GM12892 (cell line): ENCODE measurements around the gene CCDC167.

Experiments
- POLR2A ChIP-seq: IDR thresholded peaks from 2 replicates; pipeline ENCODE4 v1.6.1; 2011; ENCODE audit warnings: low read depth, low read length, control low read depth
- POLR2AphosphoS5 ChIP-seq: IDR thresholded peaks from 2 replicates; pipeline ENCODE4 v1.6.1; 2011; ENCODE audit warnings: low read depth, low read length, control low read depth
- TAF1 ChIP-seq: IDR thresholded peaks from 2 replicates; pipeline ENCODE4 v1.6.1; 2011; ENCODE audit warnings: low read depth, mild to moderate bottlenecking, control low read depth, low read length, borderline replicate concordance

GRCh38 chr6:37503309-37503965, 3.7 kb upstream of the CCDC167 start:
- TF ChIP-seq POLR2A (no peak), POLR2AphosphoS5 (no peak), TAF1 (no peak)
